Measurements from ENCODE around the gene PSMC3.

PSMC3 gene

DNA sequence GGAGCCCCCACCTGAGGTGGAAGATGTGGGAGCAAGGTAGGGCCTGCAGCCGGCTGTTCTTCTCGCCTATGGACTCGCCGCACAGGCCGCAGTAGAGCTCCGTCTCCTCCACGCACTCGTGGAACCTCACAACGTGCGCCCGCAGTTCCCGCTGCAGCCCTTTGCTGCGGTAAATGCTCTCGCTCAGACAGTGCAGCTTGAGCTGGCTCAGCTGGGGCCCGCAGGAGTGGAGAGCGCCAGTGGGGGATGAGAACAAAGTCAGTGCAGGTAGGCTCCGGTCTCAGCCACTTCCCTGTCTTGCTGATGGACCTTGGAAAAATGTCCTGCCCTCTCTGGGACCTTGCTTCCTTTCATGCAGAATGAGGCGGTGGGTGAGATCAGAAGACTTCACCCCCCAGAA lies 12.5 kb upstream of the PSMC3 start:
- Histone ChIP-seq H3K27me3 (ENCODE audit: insufficient read depth, low read depth) (no peaks in the 10 kb centered on the region), H4K20me1 (ENCODE audit: insufficient read depth) (no peaks in the 10 kb centered on the region), H3K27ac (no peak overlapping the region), H3K4me1 (ENCODE audit: low read depth, poor library complexity, severe bottlenecking) (no peaks in the 10 kb centered on the region), H3K4me2 (no peak overlapping the region), H3K79me2 (ENCODE audit: insufficient read depth, low read depth) (no peaks in the 10 kb centered on the region), H3K36me3 (ENCODE audit: insufficient read depth) (no peaks in the 10 kb centered on the region), H3K4me3 (IDR thresholded peaks at IDR 0.05; ENCODE audit: insufficient read depth, low read depth, low read length) (no peak overlapping the region), H2AFZ (ENCODE audit: low read depth) (no peak overlapping the region), H3K9ac (no peak overlapping the region)
- TF ChIP-seq, protein P1, sequence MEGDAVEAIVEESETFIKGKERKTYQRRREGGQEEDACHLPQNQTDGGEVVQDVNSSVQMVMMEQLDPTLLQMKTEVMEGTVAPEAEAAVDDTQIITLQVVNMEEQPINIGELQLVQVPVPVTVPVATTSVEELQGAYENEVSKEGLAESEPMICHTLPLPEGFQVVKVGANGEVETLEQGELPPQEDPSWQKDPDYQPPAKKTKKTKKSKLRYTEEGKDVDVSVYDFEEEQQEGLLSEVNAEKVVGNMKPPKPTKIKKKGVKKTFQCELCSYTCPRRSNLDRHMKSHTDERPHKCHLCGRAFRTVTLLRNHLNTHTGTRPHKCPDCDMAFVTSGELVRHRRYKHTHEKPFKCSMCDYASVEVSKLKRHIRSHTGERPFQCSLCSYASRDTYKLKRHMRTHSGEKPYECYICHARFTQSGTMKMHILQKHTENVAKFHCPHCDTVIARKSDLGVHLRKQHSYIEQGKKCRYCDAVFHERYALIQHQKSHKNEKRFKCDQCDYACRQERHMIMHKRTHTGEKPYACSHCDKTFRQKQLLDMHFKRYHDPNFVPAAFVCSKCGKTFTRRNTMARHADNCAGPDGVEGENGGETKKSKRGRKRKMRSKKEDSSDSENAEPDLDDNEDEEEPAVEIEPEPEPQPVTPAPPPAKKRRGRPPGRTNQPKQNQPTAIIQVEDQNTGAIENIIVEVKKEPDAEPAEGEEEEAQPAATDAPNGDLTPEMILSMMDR (conservative IDR thresholded peaks at IDR 0.05; ENCODE audit: low read depth, low read length), result no peak

DNA sequence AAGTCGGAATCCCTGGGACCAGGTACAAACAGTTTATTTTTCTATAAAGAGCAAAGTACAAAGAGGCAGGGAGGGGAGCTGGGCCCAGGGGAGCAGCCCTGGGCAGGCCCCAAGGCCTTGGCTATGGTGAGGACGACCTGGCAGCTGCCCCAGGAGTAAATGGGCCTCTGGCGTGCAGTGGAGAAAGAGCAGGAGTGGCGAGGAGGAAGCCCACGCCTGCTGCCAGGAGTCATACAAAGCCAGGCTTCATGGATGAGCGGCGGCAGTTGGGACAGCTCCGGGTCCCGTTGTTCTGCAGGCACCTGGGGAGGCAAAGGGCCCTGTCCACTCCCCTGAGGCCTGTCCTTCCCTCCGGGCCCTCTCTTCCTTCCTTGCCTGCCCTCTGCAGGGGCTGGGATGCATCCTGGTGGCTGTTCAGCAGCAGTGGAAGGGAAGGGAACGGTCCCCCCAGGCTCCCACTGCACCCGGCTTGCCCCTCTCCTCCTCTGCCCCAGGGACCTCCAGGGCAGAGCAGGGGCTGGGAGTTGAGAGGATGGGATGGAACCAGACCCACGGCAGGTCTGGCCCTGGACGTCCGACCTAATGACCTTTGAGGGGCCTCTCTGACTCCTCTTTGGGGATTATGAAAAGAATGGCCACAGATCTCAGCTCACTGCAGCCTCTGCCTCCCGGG lies 11.6 kb upstream of the PSMC3 start:
- Histone ChIP-seq H3K27ac (no peak overlapping the region), H3K4me1 (ENCODE audit: low read depth, poor library complexity, severe bottlenecking) (no peaks in the 10 kb centered on the region), H3K79me2 (ENCODE audit: insufficient read depth, low read depth) (no peaks in the 10 kb centered on the region), H3K4me2 (no peak overlapping the region), H3K27me3 (ENCODE audit: insufficient read depth, low read depth) (no peaks in the 10 kb centered on the region), H4K20me1 (ENCODE audit: insufficient read depth) (no peaks in the 10 kb centered on the region), H2AFZ (ENCODE audit: low read depth) (no peak overlapping the region), H3K9ac (no peak overlapping the region), H3K36me3 (ENCODE audit: insufficient read depth) (no peaks in the 10 kb centered on the region), H3K4me3 (IDR thresholded peaks at IDR 0.05; ENCODE audit: insufficient read depth, low read depth, low read length) (no peak overlapping the region)
- TF ChIP-seq, protein P1 (conservative IDR thresholded peaks at IDR 0.05; ENCODE audit: low read depth, low read length), result no peak

DNA sequence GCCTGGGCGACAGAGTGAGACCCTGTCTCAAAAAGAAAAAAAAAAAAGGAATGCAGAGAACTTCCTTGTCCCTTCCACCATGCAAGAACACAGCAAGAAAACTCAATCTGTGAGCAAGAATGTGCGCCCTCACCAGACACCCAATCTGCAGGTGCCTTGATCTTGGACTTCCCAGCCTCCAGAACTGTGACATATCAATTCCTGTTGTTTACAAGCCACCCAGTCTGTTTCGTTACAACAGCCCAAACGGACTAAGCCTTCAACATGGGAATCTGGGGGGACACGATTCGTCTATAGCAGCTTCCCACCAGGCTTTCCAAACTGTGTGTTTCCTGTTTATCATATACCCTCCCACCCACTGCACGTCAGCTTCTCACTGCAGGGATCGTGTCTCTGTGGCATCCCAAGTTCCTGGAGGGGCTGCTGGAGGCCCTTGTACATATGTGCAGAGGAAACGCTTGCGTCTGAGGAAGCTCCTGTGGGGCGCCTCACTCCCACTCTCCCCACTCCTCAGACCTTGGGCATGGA lies 11.0 kb upstream of the PSMC3 start:
- no peaks in the 10 kb centered on the region for H3K79me2 ChIP-seq (ENCODE audit: insufficient read depth, low read depth)
- no peaks in the 10 kb centered on the region for H4K20me1 ChIP-seq (ENCODE audit: insufficient read depth)
- TF ChIP-seq, protein P1 (conservative IDR thresholded peaks at IDR 0.05; ENCODE audit: low read depth, low read length), result no peak
- H3K27ac ChIP-seq, result no peak overlapping the region
- no peaks in the 10 kb centered on the region for H3K36me3 ChIP-seq (ENCODE audit: insufficient read depth)
- no peak overlapping the region for H2AFZ ChIP-seq (ENCODE audit: low read depth)
- no peaks in the 10 kb centered on the region for H3K4me1 ChIP-seq (ENCODE audit: low read depth, poor library complexity, severe bottlenecking)
- H3K4me2 ChIP-seq, result no peak overlapping the region
- H3K4me3 ChIP-seq (IDR thresholded peaks at IDR 0.05; ENCODE audit: insufficient read depth, low read depth, low read length), result no peak overlapping the region
- no peaks in the 10 kb centered on the region for H3K27me3 ChIP-seq (ENCODE audit: insufficient read depth, low read depth)
- no peak overlapping the region for H3K9ac ChIP-seq

DNA sequence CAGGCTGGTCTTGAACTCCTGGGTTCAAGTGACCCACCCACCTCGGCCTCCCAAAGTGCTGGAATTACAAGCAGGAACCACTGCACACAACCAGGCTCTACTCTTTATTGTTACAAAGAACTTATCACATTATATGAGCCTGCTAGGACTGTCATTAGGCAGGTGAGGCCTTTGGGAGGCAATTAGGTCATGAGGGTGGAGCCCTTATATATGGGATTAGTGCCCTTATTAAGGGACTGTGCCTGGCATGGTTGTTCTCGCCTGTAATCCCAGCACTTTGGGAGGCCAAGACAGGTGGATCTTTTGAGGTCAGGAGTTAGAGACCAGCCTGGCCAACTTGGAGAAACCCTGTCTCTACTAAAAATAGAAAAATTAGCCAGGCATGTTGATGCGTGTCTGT lies 10.5 kb upstream of the PSMC3 start:
- no peaks in the 10 kb centered on the region for H3K36me3 ChIP-seq (ENCODE audit: insufficient read depth)
- no peak overlapping the region for H3K27ac ChIP-seq
- TF ChIP-seq, protein P1 (conservative IDR thresholded peaks at IDR 0.05; ENCODE audit: low read depth, low read length), result no peak
- no peak overlapping the region for H3K4me2 ChIP-seq
- H3K4me3 ChIP-seq (IDR thresholded peaks at IDR 0.05; ENCODE audit: insufficient read depth, low read depth, low read length), result no peak overlapping the region
- no peaks in the 10 kb centered on the region for H3K27me3 ChIP-seq (ENCODE audit: insufficient read depth, low read depth)
- H3K79me2 ChIP-seq (ENCODE audit: insufficient read depth, low read depth), result no peaks in the 10 kb centered on the region
- no peaks in the 10 kb centered on the region for H3K4me1 ChIP-seq (ENCODE audit: low read depth, poor library complexity, severe bottlenecking)
- H2AFZ ChIP-seq (ENCODE audit: low read depth), result no peak overlapping the region
- H3K9ac ChIP-seq, result no peak overlapping the region
- H4K20me1 ChIP-seq (ENCODE audit: insufficient read depth), result no peaks in the 10 kb centered on the region

Measured in KMS-11 (cell line).